Trophoblast cell (in vitro differentiated cells and primary cell): ENCODE measurements around the gene NOG.
A peak's percentile ranks its signal among the peaks of the same experiment; 100 is the strongest.

ENCODE experiments used
- DNase-seq, 2 donors: peaks; one replicate each; pipeline ENCODE4 v3.0.0-alpha.2; 2016
- H2AFZ ChIP-seq: 2 replicates; pipeline ENCODE4 v1.6.1; 2013; ENCODE audit warnings: low read length, moderate library complexity, mild to moderate bottlenecking; ENCODE audit not compliant: insufficient read depth, poor library complexity
- H2AK5ac ChIP-seq: 2 replicates; pipeline ENCODE4 v1.6.1; 2013; ENCODE audit warnings: mild to moderate bottlenecking, low read length
- H2BK120ac ChIP-seq: 2 replicates; pipeline ENCODE4 v1.6.1; 2013; ENCODE audit warnings: low read length, mild to moderate bottlenecking, moderate library complexity; ENCODE audit not compliant: insufficient read depth, poor library complexity
- H2BK12ac ChIP-seq: 2 replicates; pipeline ENCODE4 v1.6.1; 2013; ENCODE audit warnings: mild to moderate bottlenecking, low read length, moderate library complexity
- H2BK5ac ChIP-seq: 2 replicates; pipeline ENCODE4 v1.6.1; 2013; ENCODE audit warnings: low read length, low read depth, moderate library complexity, mild to moderate bottlenecking; ENCODE audit not compliant: poor library complexity
- H3K14ac ChIP-seq: 2 replicates; pipeline ENCODE4 v1.6.1; 2013; ENCODE audit warnings: mild to moderate bottlenecking, low read length
- H3K18ac ChIP-seq: 2 replicates; pipeline ENCODE4 v1.6.1; 2013; ENCODE audit warnings: mild to moderate bottlenecking, low read length
- H3K23ac ChIP-seq: 2 replicates; pipeline ENCODE4 v1.6.1; 2013; ENCODE audit warnings: low read length
- H3K27ac ChIP-seq: 2 replicates; pipeline ENCODE4 v1.5.1; 2013; ENCODE audit warnings: low read depth, mild to moderate bottlenecking, inconsistent platforms, low read length, moderate library complexity
- H3K27me3 ChIP-seq: 2 replicates; pipeline ENCODE4 v1.6.1; 2013; ENCODE audit warnings: inconsistent platforms, mild to moderate bottlenecking, low read length, moderate library complexity; ENCODE audit not compliant: insufficient read depth
- H3K36me3 ChIP-seq, 2 experiments: 1 replicate in 1 of 2; 2 replicates in 1 of 2; pipeline ENCODE4 v1.6.1; 2013; ENCODE audit warnings: low read length in 2 of 2, mild to moderate bottlenecking in 2 of 2, moderate library complexity in 1 of 2; ENCODE audit not compliant: insufficient read depth in 2 of 2, control insufficient read depth in 1 of 2
- H3K4ac ChIP-seq: 2 replicates; pipeline ENCODE4 v1.6.1; 2013; ENCODE audit warnings: low read depth, mild to moderate bottlenecking, low read length, moderate library complexity
- H3K4me1 ChIP-seq, 2 experiments: 1 replicate in 1 of 2; 2 replicates in 1 of 2; pipeline ENCODE4 v1.6.1; 2013; ENCODE audit warnings: low read length in 2 of 2, mild to moderate bottlenecking in 2 of 2, moderate library complexity in 1 of 2; ENCODE audit not compliant: insufficient read depth in 2 of 2, control insufficient read depth in 1 of 2
- H3K4me2 ChIP-seq: 2 replicates; pipeline ENCODE4 v1.6.1; 2013; ENCODE audit warnings: inconsistent platforms, mild to moderate bottlenecking, low read length, moderate library complexity
- H3K4me3 ChIP-seq: 2 replicates; pipeline ENCODE4 v1.5.1; 2013; ENCODE audit warnings: mild to moderate bottlenecking, low read depth, low read length, inconsistent platforms
- H3K79me1 ChIP-seq: one replicate; pipeline ENCODE4 v1.6.1; 2013; ENCODE audit warnings: low read length
- H3K79me2 ChIP-seq: 2 replicates; pipeline ENCODE4 v1.6.1; 2013; ENCODE audit warnings: low read length, mild to moderate bottlenecking; ENCODE audit not compliant: control insufficient read depth, insufficient read depth, poor library complexity
- H3K9ac ChIP-seq: 2 replicates; pipeline ENCODE4 v1.6.1; 2013; ENCODE audit warnings: mild to moderate bottlenecking, low read length
- H3K9me3 ChIP-seq: 2 replicates; pipeline ENCODE4 v1.6.1; 2013; ENCODE audit warnings: low read depth, mild to moderate bottlenecking, control low read depth, inconsistent platforms, low read length; ENCODE audit not compliant: insufficient read depth
- H4K12ac ChIP-seq: 2 replicates; pipeline ENCODE4 v1.6.1; 2013; ENCODE audit warnings: low read depth, mild to moderate bottlenecking, low read length, moderate library complexity
- H4K8ac ChIP-seq: 2 replicates; pipeline ENCODE4 v1.6.1; 2013; ENCODE audit warnings: low read depth, mild to moderate bottlenecking, low read length, moderate library complexity
- H4K91ac ChIP-seq: one replicate; pipeline ENCODE4 v1.6.1; 2013; ENCODE audit warnings: low read depth, mild to moderate bottlenecking, low read length, moderate library complexity
- WGBS: extraction: QIAGEN DNeasy Blood & Tissue Kit; methylation state at CpG from one replicate; pipeline ENCODE4 v1.1.7; 2013; ENCODE audit warnings: missing lambda C conversion rate; ENCODE audit not compliant: insufficient read length, insufficient coverage; ENCODE audit errors: extremely low coverage; 5-methylcytosine and 5-hydroxymethylcytosine counted together

Gene NOG

GRCh38 chr17:56583772-56584171 lies 9.7 kb upstream of the NOG start:
- Histone ChIP-seq H3K79me2 (no peaks in the 10 kb centered on the region), H3K4me2 (no peak overlapping the region)

GRCh38 chr17:56587298-56587697 lies 6.2 kb upstream of the NOG start:
- peaks cover 0 to under 1% of the 10 kb centered on the region in 2 experiments for H3K4me1 ChIP-seq
- H3K23ac ChIP-seq, result no peak overlapping the region
- H3K9ac ChIP-seq, result no peak overlapping the region
- H2BK5ac ChIP-seq, result no peak overlapping the region
- no peaks in the 10 kb centered on the region for H3K9me3 ChIP-seq
- no peak overlapping the region for H2AFZ ChIP-seq
- H2AK5ac ChIP-seq, result no peak overlapping the region
- DNase-seq, result no peak
- peaks cover 2% of the 10 kb centered on the region for H3K79me2 ChIP-seq
- no peaks in the 10 kb centered on the region for H3K27me3 ChIP-seq
- H2BK120ac ChIP-seq, result no peak overlapping the region
- H4K91ac ChIP-seq, result no peak overlapping the region
- H3K14ac ChIP-seq, result no peak overlapping the region
- H3K4ac ChIP-seq, result no peak overlapping the region
- H3K36me3 ChIP-seq, result no peaks in the 10 kb centered on the region
- H3K79me1 ChIP-seq, result peaks cover 2% of the 10 kb centered on the region
- WGBS, result no CpG with 5 or more reads among the region's 5 CpGs
- H4K12ac ChIP-seq, result no peak overlapping the region
- H4K8ac ChIP-seq, result no peak overlapping the region
- H2BK12ac ChIP-seq, result no peak overlapping the region
- H3K4me2 ChIP-seq, result no peak overlapping the region
- H3K27ac ChIP-seq, result no peak overlapping the region
- H3K4me3 ChIP-seq, result no peak overlapping the region
- no peak overlapping the region for H3K18ac ChIP-seq

More at GRCh38 chr17:56583772-56584171, 9.7 kb upstream of the NOG start:
- H3K18ac ChIP-seq, result no peak overlapping the region
- H3K23ac ChIP-seq, result no peak overlapping the region
- H3K36me3 ChIP-seq, result no peaks in the 10 kb centered on the region
- WGBS, result no CpG with 5 or more reads among the region's 7 CpGs
- H4K12ac ChIP-seq, result no peak overlapping the region
- H3K9me3 ChIP-seq, result no peaks in the 10 kb centered on the region
- no peak overlapping the region for H3K4me3 ChIP-seq
- H2BK5ac ChIP-seq, result no peak overlapping the region
- H3K27me3 ChIP-seq, result no peaks in the 10 kb centered on the region
- no peak overlapping the region for H2BK120ac ChIP-seq
- H3K9ac ChIP-seq, result no peak overlapping the region
- no peak overlapping the region for H4K8ac ChIP-seq
- peak; percentile 46 to 69 for DNase-seq
- H3K27ac ChIP-seq, result no peak overlapping the region
- H2AFZ ChIP-seq, result no peak overlapping the region
- H3K4ac ChIP-seq, result no peak overlapping the region
- no peak overlapping the region for H2AK5ac ChIP-seq
- peaks cover 2% of the 10 kb centered on the region for H3K79me1 ChIP-seq
- H3K14ac ChIP-seq, result no peak overlapping the region
- no peak overlapping the region for H2BK12ac ChIP-seq
- peaks cover 0 to 9% of the 10 kb centered on the region in 2 experiments for H3K4me1 ChIP-seq
- no peak overlapping the region for H4K91ac ChIP-seq

GRCh38 chr17:56592487-56593085 lies 913 bp upstream of the NOG start:
- Histone ChIP-seq H3K14ac (peak overlapping the region; percentile 88), H4K8ac (peak overlapping the region; percentile 87), H4K12ac (peak overlapping the region; percentile 95), H2AK5ac (peak overlapping the region; percentile 44), H3K79me1 (peaks cover 32% of the 10 kb centered on the region), H2BK12ac (peak overlapping the region; percentile 95), H3K27ac (peak overlapping the region; percentile 99), H3K4me3 (peak overlapping the region; percentile 95), H3K23ac (no peak overlapping the region), H3K4me2 (peak overlapping the region; percentile 97), H3K4ac (peak overlapping the region; percentile 77), H2BK120ac (peak overlapping the region; percentile 94), H3K4me1 (no peaks in the 10 kb centered on the region), H3K9me3 (no peaks in the 10 kb centered on the region), H3K9ac (peak overlapping the region; percentile 75), H3K27me3 (no peaks in the 10 kb centered on the region), H3K79me2 (peaks cover 18% of the 10 kb centered on the region), H3K36me3 (peaks cover 2 to 3% of the 10 kb centered on the region in 2 experiments), H3K18ac (peak overlapping the region; percentile 98), H2AFZ (peak overlapping the region; percentile 99), H2BK5ac (peak overlapping the region; percentile 94), H4K91ac (peak overlapping the region; percentile 98)
- WGBS, result no CpG with 5 or more reads among the region's 44 CpGs
- peak; percentile 68 to 85 for DNase-seq

- H3K9ac ChIP-seq, result peak overlapping the region; percentile 75
- H3K4me1 ChIP-seq, result peaks cover under 1 to 3% of the 10 kb centered on the region in 2 experiments
- H2BK120ac ChIP-seq, result peak overlapping the region; percentile 94
- no CpG with 5 or more reads among the region's 46 CpGs for WGBS
- no peak overlapping the region for H3K23ac ChIP-seq
- H3K18ac ChIP-seq, result peak overlapping the region; percentile 98
- H4K12ac ChIP-seq, result no peak overlapping the region
- H3K79me2 ChIP-seq, result peaks cover 18% of the 10 kb centered on the region
- peak overlapping the region; percentile 95 for H3K4me3 ChIP-seq
- H3K36me3 ChIP-seq, result peaks cover 2 to 3% of the 10 kb centered on the region in 2 experiments
- peaks cover 37% of the 10 kb centered on the region for H3K79me1 ChIP-seq
- peak overlapping the region; percentile 99 for H3K27ac ChIP-seq
- H2BK5ac ChIP-seq, result peak overlapping the region; percentile 94
- peak overlapping the region; percentile 47 for H3K4ac ChIP-seq
- no peaks in the 10 kb centered on the region for H3K27me3 ChIP-seq
- no peak overlapping the region for H2BK12ac ChIP-seq
- H4K8ac ChIP-seq, result peak overlapping the region; percentile 87
- no peaks in the 10 kb centered on the region for H3K9me3 ChIP-seq
- H4K91ac ChIP-seq, result peak overlapping the region; percentile 98
- peak; percentile 48 to 61 for DNase-seq
- H2AK5ac ChIP-seq, result no peak overlapping the region
- H2AFZ ChIP-seq, result peak overlapping the region; percentile 99
- H3K4me2 ChIP-seq, result peak overlapping the region; percentile 97
- peak overlapping the region; percentile 67 for H3K14ac ChIP-seq
Observed at GRCh38 chr17:56593086-56593645, 333 bp upstream of the NOG start.
